ENCODE measurements around the gene POU6F2. TPM values are rescaled to one million over a fixed set of nuclear protein-coding genes. Genes with fewer than 3 reads are reported as not detected.

POU6F2 gene
- total RNA-seq, 1 experiment from 2014 or later: 2.9 TPM

GRCh38 chr7:39091774-39092173 is 114.1 kb downstream of the POU6F2 start (continued):
- no peak for TF ChIP-seq NFATC4 (CRISPR knock-in tag; IDR thresholded peaks at IDR 0.05)
- no peak for TF ChIP-seq ZNF281 (CRISPR knock-in tag; IDR thresholded peaks at IDR 0.05)
- no peak for TF ChIP-seq ATF6 (CRISPR knock-in tag; IDR thresholded peaks at IDR 0.05)

- Mint-ChIP-seq H3K4me3 (no peak overlapping the region), H3K36me3 (no peaks in the 10 kb centered on the region), H3K9me3 (no peaks in the 10 kb centered on the region), H3K4me1 (no peaks in the 10 kb centered on the region), H3K27me3 (ENCODE audit: low read depth) (no peaks in the 10 kb centered on the region), H3K27ac (no peak overlapping the region)
- TF ChIP-seq SP1 (CRISPR knock-in tag; conservative IDR thresholded peaks at IDR 0.05) (no peak), GABPB1 (CRISPR knock-in tag; IDR thresholded peaks at IDR 0.05) (no peak), TEAD4 (CRISPR knock-in tag; IDR thresholded peaks at IDR 0.05) (no peak), ATF2 (CRISPR knock-in tag; IDR thresholded peaks at IDR 0.05; ENCODE audit: borderline replicate concordance, low read depth) (no peak), ZMAT4 (CRISPR knock-in tag; IDR thresholded peaks at IDR 0.05) (no peak), NFATC4 (CRISPR knock-in tag; IDR thresholded peaks at IDR 0.05) (no peak), ZNF423 (CRISPR knock-in tag; IDR thresholded peaks at IDR 0.05) (no peak)
- TF ChIP-seq, protein P1, sequence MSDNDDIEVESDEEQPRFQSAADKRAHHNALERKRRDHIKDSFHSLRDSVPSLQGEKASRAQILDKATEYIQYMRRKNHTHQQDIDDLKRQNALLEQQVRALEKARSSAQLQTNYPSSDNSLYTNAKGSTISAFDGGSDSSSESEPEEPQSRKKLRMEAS (CRISPR knock-in tag; IDR thresholded peaks at IDR 0.05): no peak
- ChIA-PET CTCF (no interaction called here), POLR2A (no interaction called here)
- ATAC-seq: no peak
- no peak for DNase-seq (ENCODE audit: low spot score)
These were observed 117.0 kb downstream of the POU6F2 start for GRCh38 chr7:39094731-39095130.

- POLR2A ChIA-PET: no interaction called here
- no peaks in the 10 kb centered on the region for H3K36me3 Mint-ChIP-seq
- TF ChIP-seq CTCF (IDR thresholded peaks at IDR 0.05) (no peak), ESRRA (CRISPR knock-in tag; IDR thresholded peaks at IDR 0.05; ENCODE audit: borderline replicate concordance) (no peak), MXD4 (CRISPR knock-in tag; IDR thresholded peaks at IDR 0.05; ENCODE audit: borderline replicate concordance) (no peak), CBFB (CRISPR knock-in tag; IDR thresholded peaks at IDR 0.05; ENCODE audit: low read depth) (no peak), NR1H2 (CRISPR knock-in tag; IDR thresholded peaks at IDR 0.05) (no peak), FOXK1 (CRISPR knock-in tag; IDR thresholded peaks at IDR 0.05) (no peak), TEAD1 (CRISPR knock-in tag; IDR thresholded peaks at IDR 0.05) (no peak), ZNF263 (CRISPR knock-in tag; IDR thresholded peaks at IDR 0.05; ENCODE audit: low read depth) (no peak), PRRX2 (CRISPR knock-in tag; IDR thresholded peaks at IDR 0.05) (no peak), ZNF281 (CRISPR knock-in tag; IDR thresholded peaks at IDR 0.05) (no peak)
- TF ChIP-seq, protein P1 (CRISPR knock-in tag; IDR thresholded peaks at IDR 0.05): no peak
- TF ChIP-seq, protein P2, sequence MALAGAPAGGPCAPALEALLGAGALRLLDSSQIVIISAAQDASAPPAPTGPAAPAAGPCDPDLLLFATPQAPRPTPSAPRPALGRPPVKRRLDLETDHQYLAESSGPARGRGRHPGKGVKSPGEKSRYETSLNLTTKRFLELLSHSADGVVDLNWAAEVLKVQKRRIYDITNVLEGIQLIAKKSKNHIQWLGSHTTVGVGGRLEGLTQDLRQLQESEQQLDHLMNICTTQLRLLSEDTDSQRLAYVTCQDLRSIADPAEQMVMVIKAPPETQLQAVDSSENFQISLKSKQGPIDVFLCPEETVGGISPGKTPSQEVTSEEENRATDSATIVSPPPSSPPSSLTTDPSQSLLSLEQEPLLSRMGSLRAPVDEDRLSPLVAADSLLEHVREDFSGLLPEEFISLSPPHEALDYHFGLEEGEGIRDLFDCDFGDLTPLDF (CRISPR knock-in tag; IDR thresholded peaks at IDR 0.05): no peak
These were observed 118.3 kb downstream of the POU6F2 start for GRCh38 chr7:39095875-39096619.

More at GRCh38 chr7:39095875-39096619, 118.3 kb downstream of the POU6F2 start:
- Mint-ChIP-seq H3K27ac (no peak overlapping the region), H3K4me1 (no peaks in the 10 kb centered on the region), H3K27me3 (ENCODE audit: low read depth) (no peaks in the 10 kb centered on the region), H3K4me3 (no peak overlapping the region), H3K9me3 (0 out of 2 replicates have a peak, but pooled peaks cover 4% of the 10 kb centered on the region)
- DNase-seq (ENCODE audit: low spot score) (no peak), ATAC-seq (no peak)
- CTCF ChIA-PET: no interaction called here
